ENCODE data around the gene EEF1AKMT1.

Gene EEF1AKMT1

GRCh38 chr13:20719783-20720182 lies 54.0 kb downstream of the EEF1AKMT1 start:
- no peak for TF ChIP-seq CTCF (IDR thresholded peaks at IDR 0.05)
- Histone ChIP-seq H3K4me3 (no peak overlapping the region), H3K27ac (no peak overlapping the region)
- DNase-seq (ENCODE audit: low spot score) = no peak

GRCh38 chr13:20718958-20719566 lies 54.7 kb downstream of the EEF1AKMT1 start:
- no peak overlapping the region for H3K4me3 ChIP-seq
- H3K27ac ChIP-seq = no peak overlapping the region
- no peak for TF ChIP-seq CTCF (IDR thresholded peaks at IDR 0.05)
- no peak for DNase-seq (ENCODE audit: low spot score)

GRCh38 chr13:20717581-20718542 lies 55.9 kb downstream of the EEF1AKMT1 start:
- no peak for TF ChIP-seq CTCF (IDR thresholded peaks at IDR 0.05)
- no peak for DNase-seq (ENCODE audit: low spot score)
- Histone ChIP-seq H3K27ac (no peak overlapping the region), H3K4me3 (no peak overlapping the region)

- no peak for TF ChIP-seq CTCF (IDR thresholded peaks at IDR 0.05)
- no peak overlapping the region for H3K4me3 ChIP-seq
- no peak for DNase-seq (ENCODE audit: low spot score)
- no peak overlapping the region for H3K27ac ChIP-seq
Observed at GRCh38 chr13:20716951-20717350, 56.8 kb downstream of the EEF1AKMT1 start.

DNA sequence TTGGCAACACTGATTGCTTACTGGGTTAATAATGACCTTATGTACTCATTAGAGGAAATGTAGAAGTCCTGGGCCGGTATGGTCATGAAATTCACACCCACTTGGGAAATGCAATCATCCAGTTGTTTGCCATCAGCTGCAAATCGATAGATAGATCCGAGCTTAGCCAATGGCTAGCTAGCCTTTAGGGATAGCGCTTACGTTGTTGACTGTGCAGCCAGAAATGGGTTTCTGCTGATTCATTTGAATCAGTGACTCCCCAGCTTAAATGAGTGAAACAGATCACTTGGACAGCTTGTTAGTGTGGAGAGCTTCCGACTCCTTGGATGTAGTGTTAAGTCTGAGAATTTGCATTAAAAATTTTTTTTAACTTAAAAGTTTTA lies 58.4 kb downstream of the EEF1AKMT1 start:
- TF ChIP-seq CTCF (IDR thresholded peaks at IDR 0.05) = no peak
- DNase-seq (ENCODE audit: low spot score) = no peak
- H3K4me3 ChIP-seq = peak overlapping the region; percentile 45
- H3K27ac ChIP-seq = peak overlapping the region in 1 of 2 donors; percentile 92

DNA sequence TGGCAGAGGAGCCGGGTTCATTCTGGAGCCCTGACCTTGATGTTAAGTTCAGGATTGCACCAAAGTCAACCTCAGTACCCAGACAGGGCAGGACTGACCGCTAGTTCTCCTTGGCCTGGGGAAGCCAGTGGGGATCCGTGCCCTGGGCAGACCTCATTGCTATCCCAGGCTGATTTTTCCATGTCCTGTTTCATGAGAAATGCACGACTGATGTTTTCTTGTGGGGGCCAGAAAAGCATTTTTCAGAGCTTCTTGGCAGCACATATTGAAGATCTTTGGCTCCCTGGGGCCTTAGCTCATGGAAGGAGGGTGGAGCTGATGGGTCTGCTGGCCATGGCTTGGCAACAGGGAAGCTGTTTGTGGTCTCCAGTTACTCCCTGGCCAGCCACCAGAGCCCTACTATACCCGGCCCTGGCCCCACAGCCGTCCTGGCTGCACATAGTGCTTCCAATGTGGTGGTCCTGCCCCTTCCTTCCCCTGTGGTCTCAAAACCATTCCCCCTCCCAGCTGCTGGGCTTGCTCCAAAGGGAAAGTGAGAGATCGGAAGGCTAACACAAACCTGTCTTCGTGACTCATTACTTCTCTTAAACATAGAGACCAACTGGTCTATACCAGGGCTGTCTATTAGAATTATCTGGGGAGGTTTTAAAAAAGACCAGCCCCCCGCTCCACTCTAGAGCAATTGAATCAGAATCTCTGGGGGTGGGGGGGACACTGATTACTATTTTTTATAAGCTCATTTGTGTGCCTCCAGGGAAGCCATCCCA lies 59.0 kb downstream of the EEF1AKMT1 start:
- peak overlapping the region; percentile 54 for H3K4me3 ChIP-seq
- peak overlapping the region; percentile 73 to 92 for H3K27ac ChIP-seq
- TF ChIP-seq CTCF (IDR thresholded peaks at IDR 0.05) = no peak
- peak; percentile 88 for DNase-seq (ENCODE audit: low spot score)

All from coronary artery (tissue), 2 donors.